ENCODE measurements around the gene RPTOR. TPM values are rescaled to one million over a fixed set of nuclear protein-coding genes. Genes with fewer than 3 reads are reported as not detected.
A peak's percentile ranks its signal among the peaks of the same experiment; 100 is the strongest.

The RPTOR gene
- total RNA-seq, 2 experiments from 2014 or later: 43.6 to 47.2 TPM

- peaks cover 12% of the 10 kb centered on the region for H3K4me1 Mint-ChIP-seq
- H3K36me3 Mint-ChIP-seq: no peaks in the 10 kb centered on the region
- no peaks in the 10 kb centered on the region for H3K27me3 Mint-ChIP-seq
- H3K9me3 Mint-ChIP-seq: no peaks in the 10 kb centered on the region
- no peak overlapping the region for H3K4me3 Mint-ChIP-seq
- DNase-seq: no peak
- H3K27ac Mint-ChIP-seq: no peak overlapping the region
These were observed 450.5 kb downstream of the RPTOR start for GRCh38 chr17:80995131-80995530.

- Mint-ChIP-seq H3K27me3 (peaks cover 4% of the 10 kb centered on the region), H3K4me1 (peaks cover 6% of the 10 kb centered on the region), H3K4me3 (no peak overlapping the region), H3K9me3 (no peaks in the 10 kb centered on the region), H3K27ac (no peak overlapping the region), H3K36me3 (peaks cover 1% of the 10 kb centered on the region)
- DNase-seq: no peak
These were observed 452.0 kb downstream of the RPTOR start for GRCh38 chr17:80996422-80997305.

- no peak overlapping the region for H3K27ac Mint-ChIP-seq
- H3K4me3 Mint-ChIP-seq: no peak overlapping the region
- no peak for DNase-seq
- H3K9me3 Mint-ChIP-seq: no peaks in the 10 kb centered on the region
- peaks cover 1% of the 10 kb centered on the region for H3K36me3 Mint-ChIP-seq
- peaks cover 10% of the 10 kb centered on the region for H3K4me1 Mint-ChIP-seq
- H3K27me3 Mint-ChIP-seq: peaks cover 11% of the 10 kb centered on the region
These were observed 452.9 kb downstream of the RPTOR start for GRCh38 chr17:80997424-80998117.

- no peak for DNase-seq
- Mint-ChIP-seq H3K4me3 (no peak overlapping the region), H3K36me3 (peaks cover 1% of the 10 kb centered on the region), H3K27ac (no peak overlapping the region), H3K27me3 (peaks cover 17% of the 10 kb centered on the region), H3K4me1 (peaks cover 6% of the 10 kb centered on the region), H3K9me3 (no peaks in the 10 kb centered on the region)
These were observed 453.6 kb downstream of the RPTOR start for GRCh38 chr17:80998118-80998747.

- H3K4me3 Mint-ChIP-seq: no peak overlapping the region
- DNase-seq: no peak
- H3K9me3 Mint-ChIP-seq: no peaks in the 10 kb centered on the region
- H3K27ac Mint-ChIP-seq: no peak overlapping the region
- peaks cover 1% of the 10 kb centered on the region for H3K36me3 Mint-ChIP-seq
- peaks cover 9% of the 10 kb centered on the region for H3K4me1 Mint-ChIP-seq
- H3K27me3 Mint-ChIP-seq: peaks cover 23% of the 10 kb centered on the region
These were observed 454.3 kb downstream of the RPTOR start for GRCh38 chr17:80998748-80999535.

GRCh38 chr17:80999536-81000333 is 455.1 kb downstream of the RPTOR start:
- no peak for DNase-seq
- no peak overlapping the region for H3K4me3 Mint-ChIP-seq
- no peaks in the 10 kb centered on the region for H3K9me3 Mint-ChIP-seq
- H3K4me1 Mint-ChIP-seq: peaks cover 12% of the 10 kb centered on the region
- peaks cover 1% of the 10 kb centered on the region for H3K36me3 Mint-ChIP-seq
- peaks cover 27% of the 10 kb centered on the region for H3K27me3 Mint-ChIP-seq
- H3K27ac Mint-ChIP-seq: no peak overlapping the region

GRCh38 chr17:81000334-81000630 is 455.6 kb downstream of the RPTOR start:
- no peak for DNase-seq
- Mint-ChIP-seq H3K4me1 (peaks cover 15% of the 10 kb centered on the region), H3K9me3 (no peaks in the 10 kb centered on the region), H3K27ac (no peak overlapping the region), H3K4me3 (no peak overlapping the region), H3K27me3 (peaks cover 31% of the 10 kb centered on the region), H3K36me3 (peaks cover 1% of the 10 kb centered on the region)

- DNase-seq: no peak
- no peak overlapping the region for H3K4me3 Mint-ChIP-seq
- H3K9me3 Mint-ChIP-seq: no peaks in the 10 kb centered on the region
- H3K27ac Mint-ChIP-seq: no peak overlapping the region
- peaks cover 31% of the 10 kb centered on the region for H3K27me3 Mint-ChIP-seq
- peaks cover 15% of the 10 kb centered on the region for H3K4me1 Mint-ChIP-seq
- H3K36me3 Mint-ChIP-seq: peaks cover 1% of the 10 kb centered on the region
These were observed 456.2 kb downstream of the RPTOR start for GRCh38 chr17:81000631-81001357.

GRCh38 chr17:81002013-81002384 is 457.4 kb downstream of the RPTOR start:
- Mint-ChIP-seq H3K4me3 (no peak overlapping the region), H3K27ac (no peak overlapping the region), H3K36me3 (peaks cover 1% of the 10 kb centered on the region), H3K4me1 (peaks cover 15% of the 10 kb centered on the region), H3K9me3 (no peaks in the 10 kb centered on the region), H3K27me3 (peaks cover 42% of the 10 kb centered on the region)
- no peak for DNase-seq

GRCh38 chr17:81002409-81003361 is 458.0 kb downstream of the RPTOR start:
- Mint-ChIP-seq H3K36me3 (peaks cover 1% of the 10 kb centered on the region), H3K27me3 (peaks cover 42% of the 10 kb centered on the region), H3K27ac (no peak overlapping the region), H3K9me3 (no peaks in the 10 kb centered on the region), H3K4me3 (peak overlapping the region; percentile 14), H3K4me1 (peaks cover 15% of the 10 kb centered on the region)
- no peak for DNase-seq

GRCh38 chr17:81003711-81004475 is 459.3 kb downstream of the RPTOR start:
- Mint-ChIP-seq H3K9me3 (no peaks in the 10 kb centered on the region), H3K27ac (no peak overlapping the region), H3K4me3 (peak overlapping the region; percentile 22), H3K36me3 (peaks cover 1% of the 10 kb centered on the region), H3K4me1 (peaks cover 15% of the 10 kb centered on the region), H3K27me3 (peaks cover 42% of the 10 kb centered on the region)
- no peak for DNase-seq

GRCh38 chr17:81006891-81007290 is 462.3 kb downstream of the RPTOR start:
- Mint-ChIP-seq H3K4me1 (peaks cover 15% of the 10 kb centered on the region), H3K27ac (no peak overlapping the region), H3K36me3 (peaks cover 1% of the 10 kb centered on the region), H3K9me3 (peaks cover 6% of the 10 kb centered on the region), H3K4me3 (no peak overlapping the region), H3K27me3 (peaks cover 36% of the 10 kb centered on the region)
- no peak for DNase-seq

Data from activated naive CD8-positive, alpha-beta T cell treated with anti-CD3 and anti-CD28 coated beads for 36 hours (primary cell).